HL-60 (cell line): ENCODE results near the gene PRDM15.

Source experiments
- DNase-seq, 2 experiments: peaks; one replicate each; pipeline ENCODE4 v3.0.0-alpha.2; 2010 to 2020; ENCODE audit warnings: low read depth in 1 of 2, low spot score in 1 of 2
- H3K27ac ChIP-seq: fragments of 250-450 bp; sonication (Bioruptor Pico); replicated peaks from 2 replicates; pipeline ENCODE4 v1.5.1; 2020; ENCODE audit warnings: mild to moderate bottlenecking, moderate library complexity
- H3K27me3 ChIP-seq: fragments of 250-450 bp; sonication (Bioruptor Pico); 2 replicates; pipeline ENCODE4 v1.5.1; 2021; ENCODE audit warnings: mild to moderate bottlenecking, moderate library complexity; ENCODE audit not compliant: insufficient read depth, poor library complexity, severe bottlenecking
- H3K4me3 ChIP-seq: replicated peaks from 2 replicates; pipeline ENCODE4 v1.5.1; 2011; ENCODE audit warnings: mild to moderate bottlenecking, control low read depth, low read length; ENCODE audit not compliant: insufficient read depth
- CTCF ChIP-seq: IDR thresholded peaks from one replicate; pipeline ENCODE4 v1.5.1; 2011; ENCODE audit warnings: low read length, control low read depth, inconsistent platforms; ENCODE audit not compliant: insufficient read depth
- GABPA ChIP-seq: IDR thresholded peaks from 2 replicates; pipeline ENCODE4 v1.6.1; 2012; ENCODE audit warnings: low read depth
- POLR2AphosphoS5 ChIP-seq: IDR thresholded peaks from 2 replicates; pipeline ENCODE4 v1.6.1; 2012; ENCODE audit warnings: low read depth
- SPI1 ChIP-seq: IDR thresholded peaks from 2 replicates; pipeline ENCODE4 v1.6.1; 2012; ENCODE audit warnings: low read depth, mild to moderate bottlenecking, borderline replicate concordance
- TF ChIP-seq, protein P1 (sequence below): IDR thresholded peaks from 2 replicates; pipeline ENCODE4 v1.6.1; 2012; ENCODE audit warnings: low read depth; ENCODE audit not compliant: insufficient replicate concordance

PRDM15 gene

GRCh38 chr21:41926117-41926806 is 47.1 kb upstream of the PRDM15 start:
- no peaks in the 10 kb centered on the region for H3K27me3 ChIP-seq
- no peak for DNase-seq
- H3K4me3 ChIP-seq, result no peak overlapping the region
- TF ChIP-seq POLR2AphosphoS5 (no peak), SPI1 (no peak)
- peak overlapping the region; percentile 30 for H3K27ac ChIP-seq

DNA sequence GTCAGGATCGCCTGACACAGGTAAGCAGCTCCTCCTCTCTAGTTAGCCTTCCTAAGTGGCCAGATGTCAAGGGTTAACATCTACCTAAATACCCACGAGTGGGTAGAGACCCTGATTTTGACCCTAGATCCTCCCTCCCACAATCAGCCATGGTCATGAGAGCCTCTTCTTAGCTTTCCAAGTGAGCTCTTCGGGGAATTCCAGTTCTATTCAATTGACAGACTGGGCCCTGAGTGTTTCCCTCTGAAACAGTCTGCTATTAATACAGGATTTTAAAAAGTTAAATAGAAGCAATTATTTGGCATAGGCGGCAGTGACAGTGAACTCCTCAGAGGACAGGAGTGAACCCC is 46.6 kb upstream of the PRDM15 start:
- Histone ChIP-seq H3K27me3 (no peaks in the 10 kb centered on the region), H3K4me3 (no peak overlapping the region), H3K27ac (no peak overlapping the region; the same call in 1 of the 2 replicates)
- no peak for DNase-seq
- TF ChIP-seq CTCF (no peak), POLR2AphosphoS5 (no peak), SPI1 (no peak), GABPA (no peak)
- TF ChIP-seq, protein P1, sequence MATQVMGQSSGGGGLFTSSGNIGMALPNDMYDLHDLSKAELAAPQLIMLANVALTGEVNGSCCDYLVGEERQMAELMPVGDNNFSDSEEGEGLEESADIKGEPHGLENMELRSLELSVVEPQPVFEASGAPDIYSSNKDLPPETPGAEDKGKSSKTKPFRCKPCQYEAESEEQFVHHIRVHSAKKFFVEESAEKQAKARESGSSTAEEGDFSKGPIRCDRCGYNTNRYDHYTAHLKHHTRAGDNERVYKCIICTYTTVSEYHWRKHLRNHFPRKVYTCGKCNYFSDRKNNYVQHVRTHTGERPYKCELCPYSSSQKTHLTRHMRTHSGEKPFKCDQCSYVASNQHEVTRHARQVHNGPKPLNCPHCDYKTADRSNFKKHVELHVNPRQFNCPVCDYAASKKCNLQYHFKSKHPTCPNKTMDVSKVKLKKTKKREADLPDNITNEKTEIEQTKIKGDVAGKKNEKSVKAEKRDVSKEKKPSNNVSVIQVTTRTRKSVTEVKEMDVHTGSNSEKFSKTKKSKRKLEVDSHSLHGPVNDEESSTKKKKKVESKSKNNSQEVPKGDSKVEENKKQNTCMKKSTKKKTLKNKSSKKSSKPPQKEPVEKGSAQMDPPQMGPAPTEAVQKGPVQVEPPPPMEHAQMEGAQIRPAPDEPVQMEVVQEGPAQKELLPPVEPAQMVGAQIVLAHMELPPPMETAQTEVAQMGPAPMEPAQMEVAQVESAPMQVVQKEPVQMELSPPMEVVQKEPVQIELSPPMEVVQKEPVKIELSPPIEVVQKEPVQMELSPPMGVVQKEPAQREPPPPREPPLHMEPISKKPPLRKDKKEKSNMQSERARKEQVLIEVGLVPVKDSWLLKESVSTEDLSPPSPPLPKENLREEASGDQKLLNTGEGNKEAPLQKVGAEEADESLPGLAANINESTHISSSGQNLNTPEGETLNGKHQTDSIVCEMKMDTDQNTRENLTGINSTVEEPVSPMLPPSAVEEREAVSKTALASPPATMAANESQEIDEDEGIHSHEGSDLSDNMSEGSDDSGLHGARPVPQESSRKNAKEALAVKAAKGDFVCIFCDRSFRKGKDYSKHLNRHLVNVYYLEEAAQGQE, result no peak

DNA sequence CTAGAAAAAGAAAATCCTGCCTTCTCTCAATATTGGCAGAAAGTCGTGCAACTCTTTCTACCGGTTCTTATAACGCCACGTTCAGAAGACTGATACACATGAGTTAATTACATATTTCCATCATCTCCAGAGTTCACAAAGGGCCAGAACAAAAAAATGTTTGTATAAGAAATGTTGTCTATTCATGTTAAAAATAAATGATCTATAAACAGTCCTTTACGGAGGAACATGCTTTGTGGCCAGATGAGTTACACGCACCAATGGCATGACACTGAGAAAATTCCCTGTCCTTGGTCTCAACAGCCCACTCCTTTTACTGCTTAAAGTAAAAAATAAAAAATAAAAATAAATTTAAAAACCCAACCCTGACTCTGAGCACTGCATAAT is 45.2 kb upstream of the PRDM15 start:
- Histone ChIP-seq H3K4me3 (no peak overlapping the region), H3K27me3 (no peaks in the 10 kb centered on the region), H3K27ac (no peak overlapping the region)
- DNase-seq, result no peak
- TF ChIP-seq GABPA, result no peak
- no peak for TF ChIP-seq SPI1
- no peak for TF ChIP-seq POLR2AphosphoS5
- TF ChIP-seq CTCF, result no peak
- TF ChIP-seq, protein P1, result no peak

GRCh38 chr21:41923631-41924367 is 44.7 kb upstream of the PRDM15 start:
- Histone ChIP-seq H3K27ac (no peak overlapping the region), H3K27me3 (no peaks in the 10 kb centered on the region), H3K4me3 (no peak overlapping the region)
- TF ChIP-seq POLR2AphosphoS5 (no peak), CTCF (no peak), GABPA (no peak), SPI1 (no peak)
- TF ChIP-seq, protein P1, result no peak
- no peak for DNase-seq
